Muscle of back (tissue), 11 donors: Measurements from ENCODE around the gene DNMBP. TPM values are rescaled to one million over a fixed set of nuclear protein-coding genes. Genes with fewer than 3 reads are reported as not detected.
"Not testable (repeated sequence)": the region's sequence is repeated elsewhere in the genome, so short reads cannot be mapped to it uniquely, and the experiment has no call there.

Experiments used
- DNase-seq, 3 donors: peaks; one replicate each; pipeline versions ENCODE4 v3.0.0 to v3.0.0-alpha.2; 2013
- polyA plus RNA-seq, 10 donors: library from polyadenylated mRNA; unstranded; fragments of 120-200 nt; gene quantifications; one replicate each; pipeline ENCODE4 v1.2.1, GENCODE V29; 2013; ENCODE audit not compliant: insufficient read length in 10 of 10

Gene DNMBP
- polyA plus RNA-seq, 10 donors = 12.9 to 20.8 (median 16.7) TPM

DNA sequence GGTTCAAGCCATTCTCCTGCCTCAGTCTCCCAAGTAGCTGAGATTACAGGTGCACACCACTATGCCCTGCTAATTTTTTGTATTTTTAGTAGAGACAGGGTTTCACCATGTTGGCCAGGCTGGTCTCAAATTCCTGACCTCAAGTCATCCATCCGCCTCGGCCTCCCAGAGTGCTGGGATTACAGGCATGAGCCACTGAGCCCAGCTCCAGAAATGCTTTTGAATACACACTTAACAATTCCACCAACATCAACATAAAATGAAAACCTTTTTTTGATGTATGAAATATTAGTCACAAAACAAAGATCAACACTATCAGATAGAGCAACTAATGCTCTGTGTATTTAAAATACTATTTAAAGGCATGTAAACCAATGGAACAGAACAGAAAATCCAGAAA is 63.7 kb downstream of the DNMBP start:
- not testable (repeated sequence) for DNase-seq

DNA sequence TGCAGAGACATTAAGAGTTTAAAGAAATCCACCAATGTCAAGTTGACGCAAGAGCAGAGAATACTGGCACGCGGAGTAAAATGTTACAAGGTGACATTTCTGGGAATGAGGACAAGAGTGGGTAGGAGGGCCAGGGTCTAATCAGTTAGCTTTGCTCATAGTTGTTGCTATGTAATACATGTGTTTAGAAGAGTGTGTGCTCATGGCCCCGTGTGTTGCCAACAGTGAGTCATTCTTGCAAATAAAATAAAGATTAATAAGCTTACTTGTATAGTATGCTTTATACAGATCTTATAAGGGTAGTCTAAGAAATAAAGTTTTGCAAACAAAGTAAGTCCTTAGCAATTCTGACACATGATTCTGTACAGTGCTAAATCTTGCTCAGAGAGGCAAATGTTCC is 64.5 kb downstream of the DNMBP start:
- peak; percentile 57 to 87 (median 74) for DNase-seq

DNA sequence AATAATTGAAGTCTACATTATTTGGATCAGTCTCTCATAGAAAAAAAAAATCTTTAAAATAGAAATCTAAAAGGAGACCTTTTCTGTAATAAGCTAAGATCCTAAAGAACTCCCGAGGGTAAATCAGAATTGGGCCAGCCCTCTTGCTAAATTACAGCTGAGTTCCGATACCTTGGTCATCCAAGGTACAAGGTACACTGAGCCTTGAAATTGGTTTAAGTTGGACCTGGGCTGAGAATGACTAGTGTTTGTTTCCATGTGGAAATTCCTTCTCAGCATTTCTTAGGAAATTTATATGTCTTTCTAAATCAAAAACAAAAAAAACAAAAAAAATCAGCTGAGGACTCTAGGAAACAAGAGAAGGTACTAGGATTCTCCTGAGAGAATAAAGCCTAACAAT is 64.9 kb downstream of the DNMBP start:
- DNase-seq = no peak

DNA sequence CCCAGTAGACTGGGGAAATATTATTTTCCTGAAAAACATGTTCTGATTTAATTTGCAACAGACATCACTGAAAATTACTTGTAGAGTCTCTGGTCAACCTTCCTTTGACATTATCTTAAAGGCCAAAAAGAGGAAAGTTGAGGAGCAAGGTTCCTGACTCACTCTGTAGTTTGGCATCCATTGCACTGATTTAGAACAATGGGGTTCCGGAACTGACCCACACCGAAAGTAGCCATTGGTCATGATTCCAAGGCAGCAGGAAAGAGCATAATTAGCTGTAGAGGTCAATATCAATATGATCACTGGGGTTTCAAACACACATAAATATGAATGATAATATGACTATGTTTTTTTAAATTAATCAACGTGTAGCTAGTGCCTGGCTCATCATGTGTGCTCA is 65.8 kb downstream of the DNMBP start:
- no peak for DNase-seq

DNA sequence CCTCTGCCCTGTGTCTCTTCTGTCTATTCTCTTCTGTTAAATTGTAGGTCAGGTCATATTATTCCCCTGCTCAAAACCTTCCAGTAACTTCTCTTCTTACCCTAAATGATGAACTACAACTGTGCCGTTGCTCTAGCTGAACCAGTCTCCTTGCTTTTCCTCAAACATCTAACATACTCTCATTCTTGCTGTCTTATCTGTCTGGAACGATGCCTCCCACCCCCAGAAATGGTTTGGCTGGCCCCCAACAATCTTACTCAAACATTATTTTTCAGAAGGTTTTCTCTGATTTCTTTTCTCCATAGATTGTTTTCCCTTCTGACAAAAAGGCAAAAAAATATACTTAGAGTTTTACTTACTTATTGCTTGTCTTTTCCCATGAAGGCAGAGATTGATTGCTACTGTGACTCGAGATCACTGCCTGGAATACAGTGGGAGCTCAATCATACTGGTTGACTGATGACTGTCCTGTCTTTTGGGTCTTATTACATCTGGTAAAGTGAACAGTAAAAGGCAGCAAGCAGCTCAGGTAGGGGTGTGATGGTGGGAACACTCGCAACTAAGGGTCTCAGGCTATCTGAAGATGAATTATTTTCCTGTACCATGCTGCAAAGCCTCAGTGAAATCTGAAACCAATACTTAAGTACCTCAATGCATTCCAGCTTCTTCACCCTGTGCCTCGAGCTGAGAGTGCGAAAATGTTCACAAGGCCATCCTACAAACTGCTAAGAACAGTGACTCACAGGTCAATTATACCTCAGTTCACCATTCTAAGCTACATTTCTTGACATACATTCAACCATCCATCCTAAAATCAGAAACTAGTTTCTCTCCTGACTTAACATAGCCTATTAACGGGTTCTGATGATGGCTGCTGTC is 67.6 kb downstream of the DNMBP start:
- no peak for DNase-seq

DNA sequence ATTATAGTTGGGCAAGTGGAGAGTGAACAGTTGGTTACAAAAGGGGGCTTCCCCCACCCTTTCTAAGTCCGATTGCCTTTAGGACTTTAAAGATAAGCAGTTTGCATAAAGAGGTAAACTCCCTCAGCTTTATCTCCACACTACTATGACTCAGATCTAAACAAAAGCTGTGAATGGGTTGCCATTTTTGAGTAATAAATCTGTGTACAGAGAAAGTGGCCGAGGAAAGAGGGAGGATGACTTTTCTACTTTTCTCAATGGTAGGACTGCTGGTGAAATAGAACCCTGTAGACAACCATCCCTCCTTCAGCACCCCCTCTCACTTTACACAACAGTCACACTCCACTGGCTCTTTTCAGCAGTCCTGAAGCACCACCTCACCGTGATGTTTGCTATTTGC is 71.2 kb downstream of the DNMBP start:
- no peak for DNase-seq

DNA sequence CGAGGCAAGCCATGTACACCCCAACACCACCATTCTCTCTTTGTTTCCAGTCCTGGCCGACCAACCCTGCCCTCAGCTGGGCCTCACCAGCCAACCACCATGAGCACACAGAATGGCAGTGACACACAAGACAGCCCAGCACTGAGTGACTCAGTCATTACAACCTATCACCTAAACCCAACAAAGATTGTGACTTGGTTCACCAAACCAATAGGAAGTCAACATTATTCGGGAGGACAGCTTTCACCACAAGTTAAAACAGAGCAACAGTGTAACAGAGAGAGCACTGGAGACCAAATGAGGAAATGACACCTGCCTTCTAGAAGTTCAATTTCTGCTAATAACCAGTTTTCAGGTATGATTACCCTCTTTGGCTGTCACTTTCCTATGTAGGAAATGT is 72.1 kb downstream of the DNMBP start:
- no peak for DNase-seq

DNA sequence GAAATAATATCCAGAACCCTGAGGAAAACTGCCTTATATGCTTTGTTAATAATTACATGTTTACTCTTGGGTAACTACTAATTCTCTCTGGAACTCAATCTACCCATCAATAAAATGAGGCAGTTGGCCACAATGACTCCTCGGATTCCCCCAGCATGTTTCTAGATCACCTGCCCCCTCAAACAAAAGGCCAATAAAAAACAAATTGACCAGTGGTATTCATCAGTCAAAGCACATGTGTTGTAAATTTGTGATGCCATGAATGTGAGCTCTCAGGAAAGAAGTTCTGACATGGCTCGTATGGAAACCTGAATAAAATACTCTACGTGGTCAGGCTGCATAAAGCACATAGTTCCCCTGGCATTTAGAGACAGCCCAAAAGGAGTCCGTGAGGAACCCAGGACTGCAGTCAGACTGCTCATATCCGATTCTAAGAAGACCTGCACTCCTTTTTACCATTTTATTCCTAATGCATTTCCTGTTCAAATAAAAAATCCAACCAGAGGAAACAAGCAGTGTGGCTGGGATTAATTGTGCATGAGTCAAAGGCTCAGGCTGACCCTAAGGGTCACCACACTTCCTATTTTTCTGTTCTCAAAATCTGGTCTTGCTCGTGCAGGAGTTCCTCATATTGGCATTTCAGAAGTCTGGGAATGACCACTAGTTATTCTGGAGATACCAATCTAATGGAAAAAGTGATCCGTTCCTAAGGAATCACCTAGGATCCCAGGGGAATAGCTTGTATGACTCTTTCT is 77.4 kb downstream of the DNMBP start:
- not testable (repeated sequence) for DNase-seq

DNA sequence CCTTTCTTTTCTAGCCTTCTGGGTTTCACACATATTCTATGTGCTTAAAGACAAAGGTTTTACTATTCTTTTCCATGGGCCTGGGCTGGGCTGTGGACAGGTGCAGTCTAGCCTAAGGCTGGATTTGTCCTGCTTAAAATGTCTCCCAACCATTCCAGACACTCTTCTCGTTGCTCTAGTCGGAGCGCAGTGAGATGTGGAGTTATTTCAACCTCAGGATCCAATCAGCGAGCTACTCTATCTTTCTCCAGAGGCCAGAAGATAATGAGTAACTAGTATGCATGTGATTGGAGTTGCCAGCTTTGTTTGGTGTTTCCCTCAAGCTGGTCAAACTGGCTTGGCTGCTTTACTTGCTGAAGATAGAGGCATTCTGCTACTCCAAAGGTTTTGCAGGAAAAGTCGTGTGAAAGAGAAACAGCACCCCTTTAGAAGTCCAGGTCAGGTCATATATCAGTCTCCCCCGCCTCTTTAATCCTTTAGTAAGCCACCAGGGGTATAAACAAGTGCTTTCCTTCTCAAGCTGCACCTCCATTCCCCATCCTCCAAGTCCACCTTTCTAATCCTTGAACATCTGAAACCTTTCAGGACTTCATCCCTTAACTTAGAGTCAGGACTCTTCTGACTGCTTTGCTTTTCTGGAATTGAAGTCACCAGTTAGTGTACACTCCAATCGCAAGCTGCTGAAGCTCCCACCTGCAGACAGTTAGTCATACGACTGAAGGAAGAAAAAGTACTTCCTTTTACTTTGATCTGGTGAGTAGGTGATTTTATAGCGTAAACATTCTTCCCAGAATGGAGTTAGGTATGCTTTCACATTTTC is 78.8 kb downstream of the DNMBP start:
- DNase-seq = no peak

DNA sequence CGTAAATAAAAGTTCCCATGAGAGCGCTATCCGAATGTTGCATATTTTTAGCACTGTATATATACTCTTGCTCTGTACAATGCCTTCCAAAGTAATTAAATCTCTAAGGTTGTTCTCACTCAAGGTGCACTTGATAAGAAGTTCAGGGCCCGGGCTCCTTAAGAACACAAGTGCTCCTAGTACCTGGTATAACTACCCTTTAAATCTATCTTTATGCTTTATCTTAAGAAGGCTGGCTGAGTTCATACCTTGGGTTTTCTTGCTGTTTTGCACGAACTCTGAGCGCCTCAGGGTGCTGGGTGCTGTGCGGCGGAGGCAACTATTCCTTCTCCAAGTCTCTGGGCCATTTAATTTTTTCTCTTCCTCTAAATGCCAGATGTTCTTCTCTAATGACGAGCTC is 80.4 kb downstream of the DNMBP start:
- DNase-seq = no peak

DNA sequence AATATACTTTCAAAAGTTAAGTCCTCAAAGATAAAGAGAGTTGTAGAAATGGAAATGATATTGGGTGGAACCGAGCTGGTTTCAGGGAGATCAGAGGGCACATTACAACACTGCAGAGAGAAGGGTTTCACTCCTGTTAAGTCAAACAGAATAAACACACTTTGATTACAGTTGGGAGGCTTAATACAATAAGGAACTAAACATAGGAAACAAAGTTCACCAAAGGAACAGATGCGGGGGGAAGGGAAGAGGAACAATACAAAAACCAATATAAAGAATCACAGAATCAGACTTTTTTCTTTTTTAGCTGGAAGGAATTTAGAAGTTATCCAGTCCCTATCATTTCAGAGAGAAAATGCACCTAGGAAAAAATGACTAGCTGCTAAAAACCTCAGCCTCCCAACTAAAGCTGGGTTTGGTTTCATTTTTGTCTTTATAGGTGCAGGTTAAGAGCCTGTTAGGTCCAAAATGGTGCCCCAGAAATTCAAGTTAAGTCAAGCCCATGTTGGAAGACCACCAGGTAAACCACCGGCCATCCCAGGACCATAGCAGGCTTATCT is 81.9 kb downstream of the DNMBP start:
- DNase-seq = no peak

DNA sequence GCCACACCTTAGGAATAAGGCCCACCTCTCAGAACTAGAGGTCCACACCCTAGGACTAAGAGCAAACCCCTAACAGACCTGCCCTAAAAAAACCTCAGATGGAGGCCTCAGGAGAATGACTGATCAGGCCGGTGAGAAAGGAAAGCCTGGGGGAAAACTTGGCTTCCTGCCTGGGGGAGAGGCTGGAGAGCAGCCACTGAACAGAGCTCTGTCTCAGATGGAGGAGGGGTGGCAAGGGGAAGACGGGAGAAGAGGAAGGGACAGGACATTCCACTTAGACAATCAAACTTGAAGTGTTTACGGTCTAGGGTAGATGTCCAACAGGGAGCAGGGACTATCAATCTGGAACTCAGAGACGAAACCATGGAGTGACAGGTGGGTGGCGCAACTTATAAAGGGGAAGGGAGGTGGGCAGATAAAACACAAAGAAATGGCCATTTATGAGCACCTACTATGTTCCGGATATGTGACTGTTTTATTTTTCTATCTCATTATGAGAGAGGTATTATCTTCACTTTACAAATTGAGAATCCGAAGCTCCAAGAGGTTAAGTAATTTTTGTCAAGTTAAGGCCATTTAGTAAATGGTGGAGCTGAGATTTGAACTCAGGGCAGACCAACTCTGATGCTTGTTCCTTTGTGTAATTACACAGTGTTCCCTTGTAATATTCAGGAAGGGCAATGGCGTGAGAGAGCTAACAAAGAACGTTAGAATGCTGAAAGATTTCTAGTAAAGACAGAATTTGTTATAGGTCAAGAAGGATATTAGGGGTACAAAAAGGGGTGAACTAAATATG is 82.6 kb downstream of the DNMBP start:
- peak in 2 of 3 donors; percentile 45 to 58 for DNase-seq

DNA sequence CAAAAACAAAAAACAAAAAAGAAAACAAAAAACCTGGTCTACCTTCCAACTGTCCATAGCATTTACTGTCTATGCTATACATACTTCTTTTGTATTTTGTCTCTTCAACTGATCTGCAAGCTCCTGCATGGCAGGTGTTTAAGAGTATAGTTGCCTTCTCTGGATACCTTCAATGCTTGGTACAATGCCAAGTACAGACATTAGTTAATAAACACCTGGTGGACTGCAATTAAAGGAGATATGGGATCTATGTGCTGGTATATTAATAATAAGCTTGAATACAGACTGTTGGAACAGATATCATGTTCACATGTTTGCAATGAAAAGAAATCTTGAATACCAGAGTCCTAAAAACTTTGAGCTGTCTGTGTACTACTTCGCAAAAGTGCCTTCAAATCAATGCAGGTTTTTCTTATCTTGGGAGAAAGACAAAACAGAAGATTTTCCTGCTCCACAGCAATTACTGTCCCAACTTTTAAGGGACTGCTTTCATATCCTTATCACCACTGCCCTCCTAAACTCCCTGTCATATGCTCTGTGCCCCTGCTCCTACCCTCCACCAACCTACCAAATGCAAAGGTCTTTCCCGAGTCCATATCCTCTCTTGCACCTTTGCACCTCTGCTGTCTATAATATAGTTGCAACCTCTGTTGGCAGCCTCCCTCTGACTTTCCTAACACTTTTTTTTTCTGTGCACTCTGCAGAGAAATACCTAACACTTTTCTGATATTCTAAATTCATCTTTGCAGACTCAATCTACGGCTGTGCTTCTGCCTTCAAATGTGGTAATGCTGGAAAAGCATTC is 85.1 kb downstream of the DNMBP start:
- DNase-seq = no peak

DNA sequence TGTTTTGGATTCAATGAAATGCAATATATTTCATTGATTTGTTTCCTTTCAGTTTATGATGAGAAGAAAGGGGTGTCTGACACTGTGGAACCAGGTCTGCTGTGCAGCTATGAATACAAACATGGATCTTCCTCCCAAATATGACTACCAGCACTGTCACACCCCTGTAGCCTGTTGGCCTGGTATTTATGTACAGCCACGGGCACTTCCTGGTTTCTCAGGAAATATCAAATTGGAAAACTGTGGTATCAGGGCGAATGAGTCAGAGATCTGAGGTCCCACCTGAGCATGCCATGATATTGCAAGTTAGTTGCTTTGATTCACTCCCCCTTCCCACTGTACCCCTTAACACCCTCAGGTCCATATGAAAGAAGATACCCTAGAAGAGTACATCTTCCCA is 87.8 kb downstream of the DNMBP start:
- DNase-seq = no peak

DNA sequence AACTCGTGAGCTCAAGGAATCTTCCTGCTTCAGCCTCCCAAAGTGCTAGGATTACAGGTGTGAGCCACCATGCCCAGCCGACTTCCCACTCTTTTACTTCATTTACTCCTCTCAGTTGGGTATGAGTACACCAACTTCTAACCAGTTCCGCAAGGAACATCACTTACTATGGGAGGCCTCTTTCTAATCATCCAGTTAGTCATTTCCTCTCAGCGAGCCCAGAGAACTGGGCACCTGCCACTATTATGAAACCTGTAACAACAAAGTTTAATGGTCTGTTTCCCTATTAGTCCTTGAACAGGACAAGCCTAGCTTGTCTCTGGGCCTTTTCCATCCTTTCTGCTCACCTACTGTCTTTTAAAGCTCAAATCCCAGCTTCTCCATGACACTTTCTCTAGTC is 88.8 kb downstream of the DNMBP start:
- no peak for DNase-seq

DNA sequence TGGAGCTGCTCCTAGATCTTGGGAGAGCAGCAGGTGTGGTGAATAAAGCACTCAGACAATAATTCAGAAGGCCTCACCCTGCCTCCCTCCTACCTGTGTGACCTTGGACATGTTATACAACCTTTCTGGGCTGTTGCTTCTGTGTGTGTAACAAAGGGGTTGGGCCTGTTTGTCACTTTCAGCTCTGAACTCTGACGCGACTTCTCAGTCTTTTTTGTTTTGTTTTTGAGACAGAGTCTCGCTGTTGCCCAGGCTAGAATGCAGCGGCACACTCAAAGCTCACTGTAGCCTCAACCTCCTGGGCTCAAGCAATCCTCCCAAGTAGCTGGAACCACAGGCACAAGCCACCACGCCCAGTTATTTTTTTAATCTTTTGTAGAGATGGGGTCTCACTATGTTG is 89.3 kb downstream of the DNMBP start:
- DNase-seq = no peak

DNA sequence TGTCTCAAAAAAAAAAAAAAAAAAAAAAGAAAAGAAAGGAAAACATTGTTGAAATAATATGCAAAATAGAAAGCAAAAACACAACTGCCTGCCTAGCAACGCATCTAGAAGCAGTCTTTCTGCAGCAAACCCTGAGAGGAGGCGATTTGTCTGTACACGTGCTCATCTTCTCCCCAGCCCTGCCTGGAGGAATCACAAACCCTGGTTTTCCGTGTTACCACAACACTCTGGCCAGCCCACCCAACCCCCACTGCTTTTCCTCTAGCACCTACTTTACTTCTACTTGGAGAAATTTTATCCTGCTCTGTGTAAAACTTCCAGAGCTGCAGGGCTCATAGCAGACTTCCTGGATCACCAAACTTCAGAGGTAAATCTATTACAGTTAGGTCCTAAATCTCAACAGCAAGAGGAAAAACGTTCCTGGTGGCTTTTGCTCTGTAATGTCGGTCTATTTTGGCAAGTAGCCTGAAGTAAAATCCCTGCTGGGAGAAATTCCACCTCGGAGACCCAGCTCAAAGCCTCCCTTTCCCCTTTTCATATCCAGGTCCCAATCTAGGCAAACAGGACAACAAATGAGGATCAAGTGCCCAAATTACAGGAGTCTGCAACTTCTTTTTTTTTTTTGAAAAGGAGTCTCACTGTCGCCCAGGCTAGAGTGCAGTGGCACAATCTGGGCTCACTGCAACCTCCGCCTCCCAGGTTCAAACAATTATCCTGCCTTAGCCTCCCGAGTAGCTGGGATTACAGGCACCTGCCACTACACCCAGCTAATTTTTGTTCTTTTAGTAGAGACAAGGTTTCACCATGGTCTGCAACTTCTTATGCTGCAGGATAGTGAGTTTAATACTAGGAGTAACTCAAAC is 91.6 kb downstream of the DNMBP start:
- peak; percentile 40 to 79 (median 42) for DNase-seq

DNA sequence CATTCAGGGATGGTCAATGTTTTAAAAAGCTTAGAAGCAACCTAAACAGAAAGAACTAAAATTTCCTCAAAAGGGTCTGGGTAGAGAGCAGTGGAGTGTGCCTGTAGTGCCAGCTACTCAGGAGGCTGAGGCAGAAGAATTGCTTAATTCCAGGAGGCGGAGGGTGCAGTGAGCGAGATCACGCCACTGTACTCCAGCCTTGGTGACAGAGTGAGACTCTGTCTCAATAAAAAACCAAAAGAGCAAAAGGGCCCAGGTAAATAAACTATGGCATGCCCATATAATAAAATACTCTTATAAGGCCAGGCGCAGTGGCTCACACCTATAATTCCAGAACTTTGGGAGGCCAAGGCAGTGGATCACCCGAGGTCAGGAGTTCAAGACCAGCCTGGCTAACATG is 93.0 kb downstream of the DNMBP start:
- DNase-seq = no peak

DNA sequence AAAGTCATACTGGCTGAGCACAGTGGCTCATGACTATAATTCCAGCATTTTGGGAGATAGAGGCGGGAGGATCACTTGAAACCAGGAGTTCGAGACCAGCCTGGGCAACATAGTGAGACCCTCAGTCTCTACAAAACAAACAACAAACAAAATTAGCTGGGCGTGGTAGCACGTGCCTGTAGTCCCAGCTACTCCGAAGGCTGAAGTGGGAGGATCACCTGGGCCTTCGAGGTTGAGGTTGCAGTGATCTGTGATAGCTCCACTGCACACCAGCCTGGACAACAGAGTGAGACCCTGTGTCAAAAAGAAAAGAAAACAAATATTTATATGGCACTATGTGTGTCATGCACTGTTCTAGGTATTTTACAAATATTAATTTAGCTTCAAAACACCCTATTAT is 94.3 kb downstream of the DNMBP start:
- no peak for DNase-seq
